GM23248 (cell line): ENCODE measurements around the gene ZNF644. TPM values are rescaled to one million over a fixed set of nuclear protein-coding genes. Genes with fewer than 3 reads are reported as not detected.

Experiments used
- DNase-seq: peaks from one replicate; pipeline ENCODE4 v3.0.0-alpha.2; 2015
- H2AFZ ChIP-seq: fragments of 200-600 bp; sonication (generic); 2 replicates; pipeline ENCODE4 v1.6.1; 2016; ENCODE audit warnings: antibody characterized with exemption
- H3F3A ChIP-seq: fragments of 200-600 bp; sonication (generic); 2 replicates; pipeline ENCODE4 v1.6.1; 2016; ENCODE audit warnings: mild to moderate bottlenecking, antibody characterized with exemption, mixed run types; ENCODE audit not compliant: insufficient read depth
- H3K27ac ChIP-seq: fragments of 200-600 bp; sonication (generic); 2 replicates; pipeline ENCODE4 v1.5.1; 2016; ENCODE audit warnings: mild to moderate bottlenecking
- H3K27me3 ChIP-seq: fragments of 200-600 bp; sonication (generic); replicated peaks from 2 replicates; pipeline ENCODE4 v1.6.1; 2016; ENCODE audit warnings: mild to moderate bottlenecking; ENCODE audit not compliant: insufficient read depth
- H3K36me3 ChIP-seq: fragments of 200-600 bp; sonication (generic); 2 replicates; pipeline ENCODE4 v1.6.1; 2016; ENCODE audit warnings: low read depth, mild to moderate bottlenecking
- H3K4me1 ChIP-seq: fragments of 200-600 bp; sonication (generic); 2 replicates; pipeline ENCODE4 v1.6.1; 2016; ENCODE audit warnings: mild to moderate bottlenecking; ENCODE audit not compliant: insufficient read depth
- H3K4me2 ChIP-seq: fragments of 200-600 bp; sonication (generic); one replicate; pipeline ENCODE4 v1.6.1; 2016; ENCODE audit warnings: mild to moderate bottlenecking; ENCODE audit not compliant: unreplicated experiment
- H3K4me3 ChIP-seq: fragments of 200-600 bp; sonication (generic); 2 replicates; pipeline ENCODE4 v1.5.1; 2016; ENCODE audit warnings: mild to moderate bottlenecking
- H3K79me2 ChIP-seq: fragments of 200-600 bp; sonication (generic); 2 replicates; pipeline ENCODE4 v1.6.1; 2016; ENCODE audit warnings: mild to moderate bottlenecking; ENCODE audit not compliant: insufficient read depth
- H3K9ac ChIP-seq: fragments of 200-600 bp; sonication (generic); 2 replicates; pipeline ENCODE4 v1.6.1; 2016; ENCODE audit warnings: mild to moderate bottlenecking
- H3K9me2 ChIP-seq: fragments of 200-600 bp; sonication (generic); 2 replicates; pipeline ENCODE4 v1.6.1; 2016; ENCODE audit warnings: mixed run types, mild to moderate bottlenecking, moderate library complexity; ENCODE audit not compliant: insufficient read depth
- H3K9me3 ChIP-seq: fragments of 200-600 bp; sonication (generic); one replicate; pipeline ENCODE4 v1.6.1; 2017; ENCODE audit warnings: low read depth
- H4K20me1 ChIP-seq: fragments of 200-600 bp; sonication (generic); 2 replicates; pipeline ENCODE4 v1.6.0; 2016; ENCODE audit not compliant: insufficient read depth
- EZH2 ChIP-seq: fragments of 200-600 bp; sonication (generic); IDR thresholded peaks from 2 replicates; pipeline ENCODE4 v1.6.1; 2018; ENCODE audit warnings: antibody characterized with exemption, mild to moderate bottlenecking; ENCODE audit not compliant: insufficient read depth, poor library complexity, severe bottlenecking
- EZH2phosphoT487 ChIP-seq: fragments of 200-600 bp; sonication (generic); IDR thresholded peaks from 2 replicates; pipeline ENCODE4 v1.6.1; 2018; ENCODE audit warnings: antibody characterized with exemption, moderate library complexity, mild to moderate bottlenecking, low read depth; ENCODE audit not compliant: insufficient read depth
- WGBS, 2 experiments: methylation state at CpG; one replicate each; pipeline ENCODE4 v1.1.6; 2015 to 2017; ENCODE audit warnings: low lambda C conversion rate in 2 of 2, low coverage in 1 of 2; ENCODE audit errors: missing lambda C conversion rate in 2 of 2; 5-methylcytosine and 5-hydroxymethylcytosine counted together
- in situ Hi-C: fragments of 300-500 bp; cut with MboI; formaldehyde crosslinking; loops from 2 replicates; pipeline ENCODE4 v1.15.0; 2020
- polyA plus RNA-seq: library from polyadenylated mRNA; unstranded; fragments of >200 nt; fragmentation: Nextera tagmentation; extraction: Ambion mirVana; gene quantifications from 2 replicates; pipeline ENCODE4 v1.2.1, GENCODE V29; 2016
- total RNA-seq: library from RNA; depleted of rRNA; stranded (reverse); fragments of >200 nt; shearing (Covaris generic); gene quantifications from 2 replicates; pipeline ENCODE4 v1.2.3, GENCODE V29; 2014

Gene ZNF644
- total and polyA plus RNA-seq, 2 experiments from 2014 or later, result 34.1 to 35.9 TPM

DNA sequence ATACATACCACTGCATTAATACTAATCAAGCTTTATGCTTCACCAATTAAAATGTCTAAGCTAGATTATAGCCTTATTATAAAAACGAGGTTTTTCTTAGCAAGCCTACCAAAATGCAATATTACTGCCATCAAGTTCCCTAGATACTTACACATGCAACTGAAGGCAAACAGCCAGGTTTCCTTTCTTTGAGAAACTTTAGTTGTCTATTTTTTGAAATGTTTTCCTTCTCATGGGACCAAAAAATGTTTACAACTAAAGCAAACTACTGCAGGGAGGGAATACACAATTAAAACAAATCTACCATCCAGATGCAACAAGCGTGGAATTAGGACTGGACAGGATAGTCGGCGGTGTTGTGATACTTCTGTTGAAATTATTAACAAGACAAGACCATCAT is 1.3 kb downstream of the ZNF644 start:
- H3K9ac ChIP-seq, result peak overlapping the region; percentile 97
- TF ChIP-seq EZH2 (no peak), EZH2phosphoT487 (no peak)
- no peak overlapping the region for H2AFZ ChIP-seq
- peaks cover 41% of the 10 kb centered on the region for H3K4me1 ChIP-seq
- H4K20me1 ChIP-seq, result peaks cover 11% of the 10 kb centered on the region; the same call in 1 of the 2 replicates
- no peaks in the 10 kb centered on the region; the same call in 1 of the 2 replicates for H3K36me3 ChIP-seq
- no peaks in the 10 kb centered on the region for H3K27me3 ChIP-seq
- peak overlapping the region; percentile 87 for H3K4me3 ChIP-seq
- H3K4me2 ChIP-seq, result peak overlapping the region; percentile 97
- peak; percentile 48 for DNase-seq
- in situ Hi-C loops, result no loop called here
- H3F3A ChIP-seq, result peaks cover 25% of the 10 kb centered on the region
- peaks cover 61% of the 10 kb centered on the region for H3K79me2 ChIP-seq
- 1 to 6% methylated on average over 4 of the region's 4 CpGs for WGBS, 2 experiments
- H3K27ac ChIP-seq, result peak overlapping the region; percentile 97
- no peaks in the 10 kb centered on the region for H3K9me2 ChIP-seq
- H3K9me3 ChIP-seq, result no peaks in the 10 kb centered on the region

DNA sequence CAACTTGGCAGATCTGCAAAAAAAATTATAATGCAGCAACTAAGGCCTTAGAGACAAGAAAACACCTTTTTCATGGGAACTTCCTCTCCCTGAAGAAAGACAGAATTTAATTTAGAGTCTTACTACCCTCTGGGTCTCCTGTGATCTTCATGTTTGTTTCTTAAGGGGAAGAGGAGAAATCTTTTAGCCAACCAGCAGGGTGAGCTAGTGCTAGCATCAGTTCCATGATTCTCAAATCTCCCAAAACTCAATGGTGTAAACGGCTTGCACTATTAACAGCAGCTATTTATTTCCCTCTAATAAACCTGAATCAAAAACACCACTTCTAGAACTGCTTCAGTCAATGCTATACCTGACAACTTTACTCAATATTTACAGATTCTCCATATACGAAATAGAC is 3.8 kb downstream of the ZNF644 start:
- peak; percentile 51 for DNase-seq
- H3K9ac ChIP-seq, result no peak overlapping the region
- in situ Hi-C loops, result no loop called here
- H3K4me1 ChIP-seq, result peaks cover 50% of the 10 kb centered on the region
- no peak overlapping the region for H3K4me2 ChIP-seq
- no peak overlapping the region for H3K27ac ChIP-seq
- H3F3A ChIP-seq, result peaks cover 27% of the 10 kb centered on the region
- no peaks in the 10 kb centered on the region for H3K9me2 ChIP-seq
- no peak overlapping the region for H2AFZ ChIP-seq
- peaks cover 14% of the 10 kb centered on the region; the same call in 1 of the 2 replicates for H4K20me1 ChIP-seq
- TF ChIP-seq EZH2phosphoT487 (no peak), EZH2 (no peak)
- H3K79me2 ChIP-seq, result peaks cover 84% of the 10 kb centered on the region
- no peaks in the 10 kb centered on the region for H3K27me3 ChIP-seq
- no peaks in the 10 kb centered on the region for H3K9me3 ChIP-seq
- WGBS, 2 experiments, result 58 to 60% methylated on average over 2 of the region's 2 CpGs
- H3K36me3 ChIP-seq, result no peaks in the 10 kb centered on the region; the same call in 1 of the 2 replicates
- no peak overlapping the region for H3K4me3 ChIP-seq

DNA sequence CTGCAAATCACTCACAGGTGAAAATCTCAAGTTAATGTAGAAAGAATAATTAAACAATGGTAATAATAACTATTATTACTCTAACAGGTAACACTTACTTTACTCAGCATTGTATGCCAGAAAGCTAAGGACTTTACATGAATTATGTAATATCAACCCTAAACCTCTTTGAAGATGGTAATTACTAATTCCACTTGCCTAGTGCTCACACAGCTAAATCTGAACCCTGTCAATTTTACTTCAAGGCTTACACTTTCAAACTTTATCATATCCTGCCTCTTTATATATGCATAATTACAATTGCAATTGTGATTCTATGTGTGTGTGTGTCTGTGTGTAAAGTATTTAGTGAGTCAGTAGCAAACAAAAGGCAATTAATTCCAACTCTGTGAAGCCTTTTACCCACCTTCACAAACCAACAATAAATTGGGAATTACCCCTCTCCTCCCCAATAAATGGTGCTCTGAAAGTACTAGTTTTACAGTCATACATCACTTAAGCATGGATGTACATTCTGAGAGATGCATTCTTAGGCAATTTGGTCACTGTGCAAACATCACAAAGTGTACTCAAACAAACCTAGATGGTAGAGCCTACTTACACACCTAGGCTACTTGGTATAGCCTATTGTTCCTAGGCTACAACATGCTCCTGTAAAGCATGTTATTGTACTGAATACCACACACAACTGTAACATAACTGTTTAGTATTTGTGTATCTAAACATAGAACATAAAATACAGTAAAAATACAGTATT is 5.9 kb downstream of the ZNF644 start:
- Histone ChIP-seq H3K9me3 (no peaks in the 10 kb centered on the region), H4K20me1 (peaks cover 17% of the 10 kb centered on the region; the same call in 1 of the 2 replicates), H3K27me3 (no peaks in the 10 kb centered on the region), H3K79me2 (peaks cover 100% of the 10 kb centered on the region), H3K27ac (no peak overlapping the region), H3K4me3 (no peak overlapping the region), H3K9ac (no peak overlapping the region), H3K9me2 (no peaks in the 10 kb centered on the region), H2AFZ (no peak overlapping the region), H3K4me1 (peaks cover 49% of the 10 kb centered on the region), H3K4me2 (no peak overlapping the region), H3K36me3 (no peaks in the 10 kb centered on the region; the same call in 1 of the 2 replicates), H3F3A (peaks cover 19% of the 10 kb centered on the region; the same call in 1 of the 2 replicates)
- DNase-seq, result peak; percentile 24
- in situ Hi-C loops, result no loop called here
- TF ChIP-seq EZH2phosphoT487, result no peak
- TF ChIP-seq EZH2, result no peak

DNA sequence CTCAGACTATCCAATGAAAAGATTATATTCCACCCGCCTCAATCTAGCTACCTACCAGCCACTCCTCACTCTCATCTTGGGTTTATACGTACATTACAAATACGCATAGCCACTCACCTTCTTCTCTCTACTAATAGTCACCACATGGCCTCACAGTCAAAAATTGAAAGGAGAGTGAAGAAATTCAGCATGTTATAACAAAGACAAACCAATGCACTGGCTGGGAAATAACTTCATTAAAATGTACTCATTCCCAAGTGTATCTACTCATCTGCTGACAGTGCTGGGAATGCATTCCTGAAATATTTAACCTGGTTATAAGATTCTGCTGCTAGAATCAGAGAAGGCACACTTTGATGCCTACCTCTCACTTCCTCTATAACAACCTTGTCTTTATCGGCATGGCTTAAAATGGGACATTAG is 6.5 kb downstream of the ZNF644 start:
- no peak overlapping the region for H3K9ac ChIP-seq
- TF ChIP-seq EZH2phosphoT487, result no peak
- TF ChIP-seq EZH2, result no peak
- in situ Hi-C loops, result no loop called here
- DNase-seq, result no peak
- no peak overlapping the region for H3K4me3 ChIP-seq
- no peaks in the 10 kb centered on the region for H3K9me2 ChIP-seq
- peaks cover 100% of the 10 kb centered on the region for H3K79me2 ChIP-seq
- H3K27me3 ChIP-seq, result no peaks in the 10 kb centered on the region
- H3K27ac ChIP-seq, result no peak overlapping the region
- H2AFZ ChIP-seq, result no peak overlapping the region
- peaks cover 48% of the 10 kb centered on the region for H3K4me1 ChIP-seq
- no peak overlapping the region for H3K4me2 ChIP-seq
- peaks cover 17% of the 10 kb centered on the region; the same call in 1 of the 2 replicates for H4K20me1 ChIP-seq
- 89 to 91% methylated on average over 4 of the region's 4 CpGs for WGBS, 2 experiments
- H3F3A ChIP-seq, result peaks cover 16% of the 10 kb centered on the region; the same call in 1 of the 2 replicates
- no peaks in the 10 kb centered on the region; the same call in 1 of the 2 replicates for H3K36me3 ChIP-seq
- no peaks in the 10 kb centered on the region for H3K9me3 ChIP-seq
